GM12892 (cell line): ENCODE results near the gene HPRT1.

Experiments used
- DNase-seq: peaks from one replicate; pipeline ENCODE4 v3.0.0; 2011; ENCODE audit not compliant: insufficient read length
- FAIRE-seq: peaks from 2 replicates; lab custom pipeline; 2011; peaks lifted over from hg19 to GRCh38; lab: Jason Lieb, UNC
- POLR2A ChIP-seq: IDR thresholded peaks from 2 replicates; pipeline ENCODE4 v1.6.1; 2011; ENCODE audit warnings: low read depth, low read length, control low read depth
- POLR2AphosphoS5 ChIP-seq: IDR thresholded peaks from 2 replicates; pipeline ENCODE4 v1.6.1; 2011; ENCODE audit warnings: low read depth, low read length, control low read depth
- TAF1 ChIP-seq: IDR thresholded peaks from 2 replicates; pipeline ENCODE4 v1.6.1; 2011; ENCODE audit warnings: low read depth, mild to moderate bottlenecking, control low read depth, low read length, borderline replicate concordance

Gene HPRT1

GRCh38 chrX:134546187-134546586 is 86.2 kb downstream of the HPRT1 start:
- no peak for DNase-seq
- TF ChIP-seq POLR2A = no peak
- TF ChIP-seq TAF1 = no peak
- no peak for TF ChIP-seq POLR2AphosphoS5
- FAIRE-seq = no peak

GRCh38 chrX:134547047-134547679 is 87.2 kb downstream of the HPRT1 start:
- DNase-seq (no peak), FAIRE-seq (no peak)
- TF ChIP-seq POLR2AphosphoS5 (no peak), TAF1 (no peak), POLR2A (no peak)

- no peak for TF ChIP-seq POLR2AphosphoS5
- no peak for TF ChIP-seq POLR2A
- TF ChIP-seq TAF1 = no peak
- FAIRE-seq = no peak
- no peak for DNase-seq
Observed at GRCh38 chrX:134548257-134549201, 88.6 kb downstream of the HPRT1 start.
